Transverse colon (tissue), 4 donors: ENCODE results near the gene PMM1.

Source experiments
- EP300 ChIP-seq: sonication (generic); formaldehyde crosslinking; IDR thresholded peaks from one replicate; pipeline ENCODE4 v1.6.1; 2017; ENCODE audit warnings: antibody characterized with exemption, low read depth
- POLR2A ChIP-seq: fragments of 450-650 bp; IDR thresholded peaks from one replicate; pipeline ENCODE4 v1.6.1; 2016; ENCODE audit warnings: antibody characterized with exemption, mild to moderate bottlenecking, moderate library complexity
- POLR2AphosphoS5 ChIP-seq, 3 donors: sonication (generic); formaldehyde crosslinking; IDR thresholded peaks; one replicate each; pipeline ENCODE4 v1.6.1; 2016; ENCODE audit warnings: antibody characterized with exemption in 3 of 3
- TF ChIP-seq, protein P1 (sequence below), 5 experiments: fragments of 200-600 bp in 3 of 5; fragments of 450-650 bp in 2 of 5; sonication (generic) in 3 of 5; IDR thresholded peaks; 1 replicate in 2 of 5; 2 replicates in 3 of 5; pipeline ENCODE4 v1.5.1; 2016 to 2017; ENCODE audit warnings: antibody characterized with exemption in 5 of 5, inconsistent platforms in 3 of 5, mild to moderate bottlenecking in 2 of 5, moderate library complexity in 1 of 5

DNA sequence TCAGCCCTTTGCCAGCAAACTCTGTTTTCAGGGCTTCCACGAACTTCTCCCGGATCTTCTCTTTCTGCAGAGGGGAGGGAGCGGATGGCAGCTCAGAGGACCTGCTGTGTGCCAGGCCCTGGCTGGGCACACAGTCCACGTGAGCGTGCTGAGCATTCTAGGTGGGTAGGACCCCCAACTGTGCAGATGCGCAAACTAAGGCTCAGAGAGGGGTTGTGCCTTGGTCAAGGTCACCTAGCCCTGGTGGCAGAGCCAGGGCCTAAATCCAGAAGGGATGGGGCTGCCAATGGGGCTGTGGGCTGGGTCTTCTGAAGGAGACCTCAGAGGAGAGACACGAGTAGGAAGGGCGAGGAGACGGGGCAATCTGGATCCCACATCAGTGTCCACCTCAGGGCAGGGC lies 10.8 kb downstream of the PMM1 start:
- TF ChIP-seq POLR2AphosphoS5 (IDR thresholded peaks at IDR 0.05) (no peak), POLR2A (no peak), EP300 (no peak)
- TF ChIP-seq, protein P1, sequence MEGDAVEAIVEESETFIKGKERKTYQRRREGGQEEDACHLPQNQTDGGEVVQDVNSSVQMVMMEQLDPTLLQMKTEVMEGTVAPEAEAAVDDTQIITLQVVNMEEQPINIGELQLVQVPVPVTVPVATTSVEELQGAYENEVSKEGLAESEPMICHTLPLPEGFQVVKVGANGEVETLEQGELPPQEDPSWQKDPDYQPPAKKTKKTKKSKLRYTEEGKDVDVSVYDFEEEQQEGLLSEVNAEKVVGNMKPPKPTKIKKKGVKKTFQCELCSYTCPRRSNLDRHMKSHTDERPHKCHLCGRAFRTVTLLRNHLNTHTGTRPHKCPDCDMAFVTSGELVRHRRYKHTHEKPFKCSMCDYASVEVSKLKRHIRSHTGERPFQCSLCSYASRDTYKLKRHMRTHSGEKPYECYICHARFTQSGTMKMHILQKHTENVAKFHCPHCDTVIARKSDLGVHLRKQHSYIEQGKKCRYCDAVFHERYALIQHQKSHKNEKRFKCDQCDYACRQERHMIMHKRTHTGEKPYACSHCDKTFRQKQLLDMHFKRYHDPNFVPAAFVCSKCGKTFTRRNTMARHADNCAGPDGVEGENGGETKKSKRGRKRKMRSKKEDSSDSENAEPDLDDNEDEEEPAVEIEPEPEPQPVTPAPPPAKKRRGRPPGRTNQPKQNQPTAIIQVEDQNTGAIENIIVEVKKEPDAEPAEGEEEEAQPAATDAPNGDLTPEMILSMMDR (IDR thresholded peaks at IDR 0.05) = no peak
